NCI-H524 (cell line): ENCODE data around the gene PPP1R16B.

Experiments used
- DNase-seq, 2 experiments: peaks; one replicate each; lab custom pipeline; 2025; lab: John Stamatoyannopoulos, UW

PPP1R16B gene

DNA sequence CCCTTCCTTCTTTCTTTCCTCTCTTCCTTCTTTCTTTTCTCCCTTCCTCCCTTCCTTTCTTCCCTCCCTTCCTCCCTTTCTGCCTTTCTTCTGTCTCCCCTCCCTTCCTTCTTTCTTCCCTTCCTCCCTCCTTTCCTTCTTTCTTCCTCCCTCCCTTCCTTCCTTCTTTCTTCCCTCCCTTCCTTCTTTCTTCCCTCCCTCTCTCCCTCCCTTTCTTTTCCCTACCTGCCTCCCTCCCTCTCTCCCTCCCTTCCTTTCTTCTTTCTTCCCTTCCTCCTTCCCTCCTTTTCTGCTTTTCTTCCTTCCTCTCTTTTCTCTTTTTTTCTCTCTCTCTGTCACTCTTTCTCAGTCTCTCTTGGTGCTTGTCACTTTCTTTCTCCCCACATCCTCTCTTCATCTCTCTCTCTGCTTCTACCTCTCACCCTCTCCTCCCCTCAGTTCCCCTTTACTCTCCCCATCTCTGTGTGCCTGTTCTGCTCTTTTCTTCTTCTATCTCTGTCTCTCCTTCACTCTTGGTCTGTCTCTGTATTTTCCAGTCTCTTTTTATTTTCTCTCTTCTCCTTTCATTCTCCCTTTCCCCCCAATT, 90.6 kb downstream of the PPP1R16B start:
- no peak for DNase-seq

DNA sequence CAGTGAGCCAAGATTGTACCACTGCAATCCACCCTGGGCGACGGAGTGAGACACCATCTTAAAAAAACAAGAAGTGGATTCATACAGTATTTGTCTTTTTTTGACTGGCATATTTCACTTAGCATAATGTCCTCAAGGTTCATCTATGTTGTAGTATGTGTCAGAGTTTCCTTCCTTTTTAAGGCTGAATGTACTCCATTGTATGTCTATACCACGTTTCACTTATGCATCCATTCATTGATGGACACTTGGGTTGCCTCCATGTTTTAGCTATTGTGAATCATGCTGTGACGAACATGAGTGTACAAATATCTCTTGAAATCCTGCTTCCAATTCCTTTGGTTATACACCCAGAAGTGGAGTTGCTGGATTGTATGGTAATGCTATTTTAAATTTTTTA, 91.8 kb downstream of the PPP1R16B start:
- no peak for DNase-seq

GRCh38 chr20:38900606-38901005, 95.1 kb downstream of the PPP1R16B start:
- DNase-seq, result no peak

DNA sequence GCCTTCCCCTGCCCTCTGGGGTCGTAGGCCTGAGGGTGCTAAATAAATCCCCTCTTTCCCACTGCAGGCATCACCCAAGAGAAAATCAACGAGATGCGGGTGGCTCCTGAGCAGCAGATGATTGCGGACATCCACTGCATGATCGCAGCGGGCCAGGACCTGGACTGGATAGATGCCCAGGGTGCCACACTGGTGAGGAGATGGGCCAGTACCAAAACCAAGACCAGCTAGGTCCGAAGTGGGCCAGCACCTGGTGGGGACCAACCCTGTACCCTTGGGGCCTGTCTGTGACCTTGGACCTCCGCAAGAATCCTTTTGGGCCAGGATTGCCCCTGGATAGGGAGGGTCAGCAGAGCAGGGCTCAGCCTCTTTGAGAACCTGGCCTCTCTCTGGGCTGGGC, 97.1 kb downstream of the PPP1R16B start:
- DNase-seq, result no peak

GRCh38 chr20:38903335-38903734, 97.8 kb downstream of the PPP1R16B start:
- no peak for DNase-seq

DNA sequence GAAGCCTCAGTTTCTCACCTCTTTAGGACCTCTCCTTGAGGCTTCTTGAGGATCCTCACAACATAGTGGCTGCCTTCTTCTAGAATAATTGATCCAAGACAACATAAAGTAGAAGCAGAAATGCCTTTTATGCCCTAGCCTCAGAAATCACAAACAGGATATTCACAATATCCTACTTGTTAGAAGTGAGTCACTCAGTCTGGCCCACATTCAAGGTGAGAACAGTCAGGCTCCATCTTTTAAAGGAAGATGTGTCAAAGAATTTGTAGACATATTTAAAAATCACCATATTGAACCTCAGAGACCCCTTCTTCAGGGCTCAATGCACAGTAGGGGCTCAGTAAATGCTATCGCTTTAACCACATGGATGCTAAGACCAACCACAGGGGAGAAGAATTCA, 99.9 kb downstream of the PPP1R16B start:
- DNase-seq, result no peak

GRCh38 chr20:38907918-38908677, 102.6 kb downstream of the PPP1R16B start:
- no peak for DNase-seq

- DNase-seq, result no peak
Measured at GRCh38 chr20:38915355-38915754, 109.9 kb downstream of the PPP1R16B start.

GRCh38 chr20:38917657-38918056, 112.2 kb downstream of the PPP1R16B start:
- no peak for DNase-seq

DNA sequence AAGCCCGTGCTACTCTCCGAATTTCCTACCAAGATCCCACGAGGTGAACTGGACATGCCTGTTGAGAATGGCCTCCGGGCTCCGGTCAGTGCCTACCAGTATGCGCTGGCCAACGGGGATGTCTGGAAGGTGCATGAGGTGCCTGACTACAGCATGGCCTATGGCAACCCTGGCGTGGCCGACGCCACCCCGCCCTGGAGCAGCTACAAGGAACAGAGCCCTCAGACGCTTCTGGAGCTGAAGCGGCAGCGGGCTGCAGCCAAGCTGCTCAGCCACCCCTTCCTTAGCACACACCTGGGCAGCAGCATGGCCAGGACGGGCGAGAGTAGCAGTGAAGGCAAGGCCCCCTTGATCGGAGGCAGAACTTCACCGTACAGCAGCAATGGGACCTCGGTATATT, 112.7 kb downstream of the PPP1R16B start:
- no peak for DNase-seq

- no peak for DNase-seq
Measured at GRCh38 chr20:38919683-38920082, 114.2 kb downstream of the PPP1R16B start.

GRCh38 chr20:38920411-38920810, 114.9 kb downstream of the PPP1R16B start:
- no peak for DNase-seq

GRCh38 chr20:38920851-38921250, 115.4 kb downstream of the PPP1R16B start:
- no peak for DNase-seq

DNA sequence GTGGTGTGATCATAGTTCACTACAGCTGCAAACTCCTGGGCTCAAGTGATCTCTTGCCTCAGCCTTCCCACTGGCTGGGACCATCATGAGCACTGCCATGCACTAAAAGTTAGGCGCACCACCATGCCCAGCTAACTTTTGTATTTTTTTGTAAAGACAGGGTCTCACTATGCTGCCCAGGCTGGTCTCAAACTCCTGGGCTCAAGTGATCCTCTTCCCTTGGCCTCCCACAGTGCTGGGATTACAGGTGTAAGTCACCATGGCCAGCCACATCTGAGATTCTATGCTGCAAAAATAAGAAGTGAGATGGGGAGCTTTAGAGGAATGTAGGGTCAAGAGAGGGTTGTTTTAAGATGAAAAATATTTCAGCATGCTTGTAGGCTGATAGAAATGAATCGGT, 119.2 kb downstream of the PPP1R16B start:
- no peak for DNase-seq

GRCh38 chr20:38926142-38926933, 120.8 kb downstream of the PPP1R16B start, which contains the start of gene FAM83D:
FAM83D (plus strand) TSS chr20:38926417; CDS start chr20:38926443, 26 bp downstream.
- peak; percentile 99 for DNase-seq

DNA sequence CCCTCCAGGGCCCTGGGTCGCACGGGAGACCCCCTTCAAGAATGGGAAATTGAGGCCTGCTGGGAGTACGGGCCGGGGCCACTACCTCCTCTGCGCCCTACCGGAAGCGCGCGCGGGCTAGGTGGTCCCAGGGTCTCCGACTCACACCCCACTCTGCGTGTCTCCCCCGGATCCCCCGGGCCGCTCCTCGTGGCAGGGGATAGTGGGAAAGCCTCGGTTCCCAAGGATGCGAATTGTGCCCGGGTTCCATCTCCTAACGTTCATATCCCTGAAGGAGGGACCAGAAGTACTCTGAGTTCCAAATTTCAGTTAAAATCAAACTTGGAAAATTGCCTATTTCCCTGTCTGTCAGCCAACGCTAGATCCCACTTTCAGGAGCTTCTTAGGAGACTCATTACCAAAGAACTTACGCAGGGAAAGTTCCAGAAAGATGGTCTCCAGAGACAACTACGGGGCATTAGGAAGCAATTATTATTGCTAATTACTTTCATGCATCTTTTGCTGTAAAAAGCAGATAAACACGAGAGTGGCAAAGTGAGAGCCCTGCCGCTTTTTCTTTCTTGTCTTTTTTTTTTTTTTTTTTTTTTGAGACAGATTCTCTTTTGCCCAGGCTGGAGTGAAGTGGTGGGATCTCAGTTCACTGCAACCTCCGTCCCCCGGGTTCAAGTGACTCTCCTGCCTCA, 121.6 kb downstream of the PPP1R16B start:
- DNase-seq, result no peak

DNA sequence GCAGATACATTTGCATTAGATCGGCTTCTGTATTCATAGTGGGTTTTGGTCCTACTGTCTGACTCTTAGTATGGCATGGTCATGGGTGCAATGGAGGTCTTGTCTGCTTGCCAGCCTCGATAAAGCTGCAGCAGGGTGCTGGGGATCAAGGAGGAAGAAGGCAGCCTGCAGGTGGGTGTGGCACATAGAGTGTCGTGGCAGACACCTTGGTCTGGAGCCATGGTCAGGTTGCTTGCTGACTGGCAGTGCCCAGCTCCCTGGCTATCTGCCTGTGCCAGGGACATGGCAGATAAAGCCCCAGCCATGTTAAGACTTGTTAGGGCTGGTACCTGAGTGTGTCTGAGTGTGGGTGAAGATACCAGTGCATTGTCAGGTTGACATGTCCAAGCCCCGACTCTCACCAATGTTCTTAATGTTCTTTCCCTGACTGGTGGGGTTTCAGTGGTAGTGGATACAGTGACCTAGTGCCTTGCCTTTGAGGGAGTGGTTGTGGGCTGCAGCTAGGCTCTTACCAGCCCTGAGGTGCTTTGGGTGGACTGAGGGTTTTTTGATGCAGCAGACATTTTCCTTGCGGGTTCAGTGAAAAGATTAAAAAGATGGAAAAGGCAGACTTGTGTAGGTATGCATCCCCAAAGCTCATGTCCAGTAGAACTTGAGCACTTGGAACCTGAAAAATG, 122.5 kb downstream of the PPP1R16B start:
- no peak for DNase-seq

DNA sequence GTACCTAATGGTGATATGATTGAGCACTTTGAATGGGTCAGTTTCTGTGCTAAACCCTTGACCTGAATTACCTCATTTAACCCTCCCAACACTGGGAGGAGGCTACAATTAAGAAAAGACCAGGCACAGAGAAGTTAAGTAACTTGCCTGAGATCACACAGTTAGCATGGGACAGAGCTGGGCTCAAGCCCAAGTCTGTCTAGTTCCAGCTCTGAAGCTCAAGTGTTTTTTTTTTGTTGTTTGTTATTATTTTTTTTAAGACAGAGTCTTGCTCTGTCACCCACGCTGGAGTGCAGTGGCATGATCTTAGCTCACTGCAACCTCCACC, 124.7 kb downstream of the PPP1R16B start:
- no peak for DNase-seq

- DNase-seq, result no peak
Measured at GRCh38 chr20:38931984-38932383, 126.5 kb downstream of the PPP1R16B start.

DNA sequence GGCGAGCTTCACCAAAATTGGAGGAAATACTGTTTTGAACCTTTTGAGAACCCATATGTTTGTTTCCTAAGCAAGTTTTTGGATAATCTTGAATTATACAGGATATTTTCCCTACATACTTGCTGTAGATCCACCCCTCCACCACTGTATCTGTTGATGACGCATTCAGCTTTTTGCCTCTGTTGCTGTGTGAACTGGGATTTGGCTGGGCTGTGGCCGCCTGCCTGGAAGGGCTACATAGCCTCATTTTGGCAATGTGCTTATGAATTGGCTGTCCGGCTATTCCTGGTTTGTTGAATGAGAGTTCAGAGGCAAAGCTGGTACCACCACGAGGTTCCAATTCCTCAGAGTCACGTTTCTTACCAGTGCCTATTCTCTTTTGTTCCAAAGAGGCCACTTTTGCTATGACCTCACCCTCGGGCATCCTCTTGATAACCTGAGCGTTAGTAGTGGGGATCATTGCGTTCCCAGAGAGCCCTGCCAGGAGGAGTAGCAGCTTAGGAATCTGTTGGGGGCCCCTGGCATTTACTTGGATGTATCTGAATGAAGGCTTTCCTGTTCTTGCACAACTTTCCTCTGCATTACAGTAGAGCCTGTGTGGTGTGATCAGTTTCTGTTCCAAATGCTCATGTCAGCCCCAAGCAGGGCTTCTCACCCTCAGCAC, 127.1 kb downstream of the PPP1R16B start:
- no peak for DNase-seq

DNA sequence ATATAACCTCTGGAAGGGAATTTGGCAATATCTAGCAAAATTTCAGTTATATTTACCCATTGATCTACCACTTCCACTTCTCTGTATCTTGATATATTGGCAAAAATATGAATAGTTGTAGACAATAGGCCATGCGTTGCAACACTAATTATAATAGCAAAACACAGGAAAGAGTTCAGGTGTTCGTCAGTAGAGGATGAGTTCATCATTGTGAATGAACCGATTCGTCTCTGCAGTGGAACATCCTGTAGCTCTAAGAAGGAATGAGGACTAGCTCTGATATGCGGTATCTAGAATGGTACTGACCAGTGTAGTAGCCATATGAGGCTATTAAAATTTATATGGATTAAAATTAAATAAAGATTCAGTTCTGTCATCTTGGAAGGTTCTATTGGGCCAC, 129.0 kb downstream of the PPP1R16B start:
- no peak for DNase-seq
